Measurements from ENCODE around the gene DPY19L3.

DPY19L3 gene

GRCh38 chr19:32464279-32464678 lies 58.7 kb downstream of the DPY19L3 start:
- Histone ChIP-seq H2AFZ (ENCODE audit: low read depth, low read length) (no peak overlapping the region), H3K27me3 (ENCODE audit: low read depth, low read length) (no peaks in the 10 kb centered on the region), H3K9ac (ENCODE audit: low read length) (no peak overlapping the region), H4K20me1 (ENCODE audit: insufficient read depth, low read length) (no peaks in the 10 kb centered on the region), H3K9me3 (ENCODE audit: insufficient read depth, low read length) (no peaks in the 10 kb centered on the region), H3K4me3 (ENCODE audit: low read length) (no peak overlapping the region), H3K4me2 (ENCODE audit: low read length) (no peak overlapping the region), H3K27ac (ENCODE audit: low read length) (no peak overlapping the region), H3K79me2 (ENCODE audit: low read length) (no peaks in the 10 kb centered on the region), H3K4me1 (ENCODE audit: low read length) (peaks cover under 1% of the 10 kb centered on the region; the same call in 1 of the 2 replicates), H3K36me3 (replicated peaks; ENCODE audit: low read depth, low read length) (peaks cover 2% of the 10 kb centered on the region)
- TF ChIP-seq EZH2phosphoT487 (IDR thresholded peaks at IDR 0.05; ENCODE audit: low read depth): no peak
- TF ChIP-seq, protein P1, sequence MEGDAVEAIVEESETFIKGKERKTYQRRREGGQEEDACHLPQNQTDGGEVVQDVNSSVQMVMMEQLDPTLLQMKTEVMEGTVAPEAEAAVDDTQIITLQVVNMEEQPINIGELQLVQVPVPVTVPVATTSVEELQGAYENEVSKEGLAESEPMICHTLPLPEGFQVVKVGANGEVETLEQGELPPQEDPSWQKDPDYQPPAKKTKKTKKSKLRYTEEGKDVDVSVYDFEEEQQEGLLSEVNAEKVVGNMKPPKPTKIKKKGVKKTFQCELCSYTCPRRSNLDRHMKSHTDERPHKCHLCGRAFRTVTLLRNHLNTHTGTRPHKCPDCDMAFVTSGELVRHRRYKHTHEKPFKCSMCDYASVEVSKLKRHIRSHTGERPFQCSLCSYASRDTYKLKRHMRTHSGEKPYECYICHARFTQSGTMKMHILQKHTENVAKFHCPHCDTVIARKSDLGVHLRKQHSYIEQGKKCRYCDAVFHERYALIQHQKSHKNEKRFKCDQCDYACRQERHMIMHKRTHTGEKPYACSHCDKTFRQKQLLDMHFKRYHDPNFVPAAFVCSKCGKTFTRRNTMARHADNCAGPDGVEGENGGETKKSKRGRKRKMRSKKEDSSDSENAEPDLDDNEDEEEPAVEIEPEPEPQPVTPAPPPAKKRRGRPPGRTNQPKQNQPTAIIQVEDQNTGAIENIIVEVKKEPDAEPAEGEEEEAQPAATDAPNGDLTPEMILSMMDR (IDR thresholded peaks at IDR 0.05; ENCODE audit: low read depth, low read length): peak; percentile 40

GRCh38 chr19:32465176-32465575 lies 59.6 kb downstream of the DPY19L3 start:
- TF ChIP-seq EZH2phosphoT487 (IDR thresholded peaks at IDR 0.05; ENCODE audit: low read depth): no peak
- TF ChIP-seq, protein P1 (IDR thresholded peaks at IDR 0.05; ENCODE audit: low read depth, low read length): no peak

GRCh38 chr19:32469795-32470194 lies 64.2 kb downstream of the DPY19L3 start:
- TF ChIP-seq, protein P1 (IDR thresholded peaks at IDR 0.05; ENCODE audit: low read depth, low read length): no peak
- no peak for TF ChIP-seq EZH2phosphoT487 (IDR thresholded peaks at IDR 0.05; ENCODE audit: low read depth)
- H3K4me1 ChIP-seq (ENCODE audit: low read length): no peaks in the 10 kb centered on the region
- H3K27me3 ChIP-seq (ENCODE audit: low read depth, low read length): no peaks in the 10 kb centered on the region
- no peak overlapping the region for H3K4me2 ChIP-seq (ENCODE audit: low read length)
- H3K4me3 ChIP-seq (ENCODE audit: low read length): no peak overlapping the region
- H3K79me2 ChIP-seq (ENCODE audit: low read length): no peaks in the 10 kb centered on the region
- H2AFZ ChIP-seq (ENCODE audit: low read depth, low read length): no peak overlapping the region
- H3K27ac ChIP-seq (ENCODE audit: low read length): no peak overlapping the region
- no peaks in the 10 kb centered on the region for H4K20me1 ChIP-seq (ENCODE audit: insufficient read depth, low read length)
- no peaks in the 10 kb centered on the region for H3K9me3 ChIP-seq (ENCODE audit: insufficient read depth, low read length)
- H3K36me3 ChIP-seq (replicated peaks; ENCODE audit: low read depth, low read length): no peaks in the 10 kb centered on the region
- H3K9ac ChIP-seq (ENCODE audit: low read length): no peak overlapping the region

More at GRCh38 chr19:32465176-32465575, 59.6 kb downstream of the DPY19L3 start:
- no peaks in the 10 kb centered on the region for H3K4me1 ChIP-seq (ENCODE audit: low read length)
- no peak overlapping the region for H3K4me2 ChIP-seq (ENCODE audit: low read length)
- no peaks in the 10 kb centered on the region for H3K27me3 ChIP-seq (ENCODE audit: low read depth, low read length)
- no peaks in the 10 kb centered on the region for H3K36me3 ChIP-seq (replicated peaks; ENCODE audit: low read depth, low read length)
- no peaks in the 10 kb centered on the region for H3K9me3 ChIP-seq (ENCODE audit: insufficient read depth, low read length)
- H3K27ac ChIP-seq (ENCODE audit: low read length): no peak overlapping the region
- no peak overlapping the region for H3K9ac ChIP-seq (ENCODE audit: low read length)
- no peak overlapping the region for H2AFZ ChIP-seq (ENCODE audit: low read depth, low read length)
- H4K20me1 ChIP-seq (ENCODE audit: insufficient read depth, low read length): no peaks in the 10 kb centered on the region
- no peak overlapping the region for H3K4me3 ChIP-seq (ENCODE audit: low read length)
- H3K79me2 ChIP-seq (ENCODE audit: low read length): no peaks in the 10 kb centered on the region

DNA sequence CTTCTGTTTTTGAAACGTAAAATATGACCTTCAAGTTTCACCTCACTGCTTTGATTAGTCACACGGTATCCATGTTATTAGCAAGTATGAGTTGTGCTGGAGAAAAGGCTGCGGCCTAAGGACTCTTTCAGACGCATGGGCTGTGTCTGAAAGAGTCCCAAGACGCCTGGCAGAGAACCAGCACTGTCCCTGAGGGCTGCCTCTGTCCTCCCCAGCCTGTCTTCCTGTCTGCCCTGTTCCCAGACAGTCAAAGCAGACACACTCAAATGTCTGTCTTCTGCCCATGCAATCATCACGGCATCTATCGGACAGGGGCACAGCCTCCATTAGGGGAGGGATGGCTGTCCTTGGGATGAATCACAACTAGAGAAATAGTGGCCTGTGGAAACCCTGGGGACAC lies 65.5 kb downstream of the DPY19L3 start:
- Histone ChIP-seq H2AFZ (ENCODE audit: low read depth, low read length) (no peak overlapping the region), H4K20me1 (ENCODE audit: insufficient read depth, low read length) (no peaks in the 10 kb centered on the region), H3K4me1 (ENCODE audit: low read length) (no peaks in the 10 kb centered on the region), H3K27ac (ENCODE audit: low read length) (no peak overlapping the region), H3K4me2 (ENCODE audit: low read length) (no peak overlapping the region), H3K79me2 (ENCODE audit: low read length) (no peaks in the 10 kb centered on the region), H3K27me3 (ENCODE audit: low read depth, low read length) (no peaks in the 10 kb centered on the region), H3K36me3 (replicated peaks; ENCODE audit: low read depth, low read length) (no peaks in the 10 kb centered on the region), H3K4me3 (ENCODE audit: low read length) (no peak overlapping the region), H3K9me3 (ENCODE audit: insufficient read depth, low read length) (no peaks in the 10 kb centered on the region), H3K9ac (ENCODE audit: low read length) (no peak overlapping the region)
- TF ChIP-seq, protein P1 (IDR thresholded peaks at IDR 0.05; ENCODE audit: low read depth, low read length): no peak
- no peak for TF ChIP-seq EZH2phosphoT487 (IDR thresholded peaks at IDR 0.05; ENCODE audit: low read depth)

All from OCI-LY3 (cell line).